GM12891 (cell line): Measurements from ENCODE around the gene EYS.
A peak's percentile ranks its signal among the peaks of the same experiment; 100 is the strongest.

Experiments
- DNase-seq: peaks from one replicate; pipeline ENCODE4 v3.0.0; 2011; ENCODE audit warnings: low spot score; ENCODE audit not compliant: insufficient read length
- FAIRE-seq: peaks from 2 replicates; lab custom pipeline; 2011; peaks lifted over from hg19 to GRCh38; lab: Jason Lieb, UNC
- PAX5 ChIP-seq: IDR thresholded peaks from 2 replicates; pipeline ENCODE4 v1.6.1; 2011; ENCODE audit warnings: low read length, moderate library complexity, mild to moderate bottlenecking; ENCODE audit not compliant: insufficient read depth, severe bottlenecking
- POLR2A ChIP-seq: IDR thresholded peaks from 2 replicates; pipeline ENCODE4 v1.6.1; 2011; ENCODE audit warnings: low read depth, low read length, control low read depth
- POLR2AphosphoS5 ChIP-seq: IDR thresholded peaks from 2 replicates; pipeline ENCODE4 v1.6.1; 2011; ENCODE audit warnings: low read depth, low read length, control low read depth
- POU2F2 ChIP-seq: IDR thresholded peaks from 2 replicates; pipeline ENCODE4 v1.6.1; 2011; ENCODE audit warnings: low read depth, mild to moderate bottlenecking, control low read depth, low read length, moderate library complexity
- SPI1 ChIP-seq: IDR thresholded peaks from 2 replicates; pipeline ENCODE4 v1.6.1; 2011; ENCODE audit warnings: low read depth, low read length, control low read depth
- TAF1 ChIP-seq: IDR thresholded peaks from 2 replicates; pipeline ENCODE4 v1.6.1; 2011; ENCODE audit warnings: low read depth, low read length, control low read depth

The EYS gene

DNA sequence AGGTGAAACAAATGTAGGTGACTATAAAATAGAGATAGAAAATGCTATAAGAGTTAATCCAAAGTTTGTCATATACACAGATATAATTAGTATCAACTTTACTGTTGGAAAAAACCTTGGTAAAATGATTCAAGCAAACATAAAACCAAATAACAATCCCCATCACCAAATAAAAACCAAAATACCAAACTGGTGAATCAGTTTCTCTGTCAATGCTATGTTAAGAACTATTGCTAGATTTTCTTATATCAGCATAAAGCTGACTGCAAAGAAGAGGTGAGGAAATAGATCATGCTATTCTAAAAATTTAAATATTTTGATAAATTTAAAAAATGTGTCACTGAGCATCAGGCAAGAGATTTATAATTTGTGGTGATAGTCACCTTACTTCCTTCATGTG is 1413.0 kb downstream of the EYS start:
- TF ChIP-seq POLR2A (no peak), POU2F2 (no peak), TAF1 (no peak), POLR2AphosphoS5 (no peak), SPI1 (no peak), PAX5 (no peak)
- FAIRE-seq (no peak), DNase-seq (no peak)

DNA sequence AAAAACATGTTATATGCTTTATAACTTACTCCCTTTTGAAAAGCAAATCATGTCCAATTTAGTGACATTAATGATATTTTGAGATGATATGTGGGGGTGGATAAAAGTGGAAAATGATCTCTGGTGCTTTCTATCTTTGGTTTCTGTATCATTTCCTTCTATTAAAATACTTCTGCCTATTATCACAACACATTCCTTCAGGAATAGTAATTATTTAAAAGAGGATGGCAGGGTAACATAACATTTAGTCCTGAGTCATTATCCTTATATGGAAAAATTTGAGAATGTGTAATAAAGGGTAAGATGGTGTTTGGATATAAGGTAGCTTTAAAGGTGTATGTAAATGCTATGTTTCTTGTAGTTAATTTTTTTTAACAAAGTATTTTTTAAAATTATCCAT is 1413.7 kb downstream of the EYS start:
- DNase-seq, result no peak
- no peak for FAIRE-seq
- TF ChIP-seq PAX5 (no peak), POU2F2 (no peak), POLR2AphosphoS5 (no peak), TAF1 (no peak), SPI1 (no peak), POLR2A (no peak)

DNA sequence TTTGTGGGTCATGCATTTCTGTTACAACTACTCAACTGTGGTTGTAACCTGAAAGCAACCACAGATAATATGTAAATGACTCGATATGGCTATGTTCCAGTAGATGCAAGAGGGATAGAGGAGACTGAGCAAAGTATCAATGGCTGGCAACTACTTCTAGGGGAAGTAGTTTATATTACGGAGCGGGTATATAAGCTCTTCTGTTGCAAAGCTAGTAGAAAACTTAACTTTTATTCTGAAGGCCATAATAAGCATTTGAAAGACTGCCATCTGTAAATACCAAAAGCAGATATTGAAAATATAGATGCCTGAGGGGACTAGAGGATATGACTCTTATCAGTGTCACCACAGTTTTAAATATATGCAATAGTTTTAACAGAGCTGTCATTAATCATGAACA is 1416.2 kb downstream of the EYS start:
- TF ChIP-seq TAF1 (no peak), PAX5 (no peak), POLR2AphosphoS5 (no peak), SPI1 (no peak), POU2F2 (no peak), POLR2A (no peak)
- FAIRE-seq (no peak), DNase-seq (no peak)

DNA sequence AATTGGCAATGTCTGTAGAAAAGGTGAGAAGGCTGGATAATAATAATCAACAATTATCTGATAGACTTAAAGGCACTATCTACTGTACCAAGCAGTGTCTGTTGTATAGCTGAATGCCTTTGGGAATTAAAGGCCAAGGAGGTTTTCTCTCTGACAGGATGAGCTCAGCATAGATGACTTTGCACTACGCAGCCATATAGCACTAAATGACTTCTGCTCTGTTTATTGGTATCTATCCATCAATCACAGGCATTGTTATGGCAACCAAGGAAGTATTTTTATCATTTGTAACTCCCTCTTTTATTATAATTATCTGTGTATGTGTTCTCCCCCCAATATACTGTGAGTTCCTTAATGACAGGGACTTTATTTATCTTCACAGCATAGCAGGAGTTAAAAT is 1417.1 kb downstream of the EYS start:
- FAIRE-seq, result no peak
- no peak for DNase-seq
- TF ChIP-seq PAX5 (no peak), POU2F2 (no peak), SPI1 (no peak), POLR2A (no peak), TAF1 (no peak), POLR2AphosphoS5 (no peak)

DNA sequence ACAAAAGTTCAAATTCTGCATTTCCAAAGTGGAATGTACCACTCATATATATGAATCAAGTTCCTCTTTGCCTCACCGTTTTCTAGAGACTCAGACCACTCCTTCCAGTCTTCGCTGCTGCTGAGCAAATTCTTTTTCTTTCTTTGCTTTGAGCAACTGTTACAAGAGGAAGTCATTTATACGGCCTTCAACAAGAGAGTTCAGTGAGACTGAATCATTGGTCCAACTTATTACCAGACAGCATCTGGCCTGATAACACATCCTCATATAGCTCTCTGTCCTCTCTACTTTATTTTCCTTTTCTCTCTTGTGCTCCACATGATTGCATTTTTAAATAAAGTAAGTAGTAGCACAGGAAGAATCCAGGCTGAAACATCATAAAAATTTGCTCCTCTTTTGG is 1418.7 kb downstream of the EYS start:
- no peak for DNase-seq
- no peak for FAIRE-seq
- no peak for TF ChIP-seq SPI1
- no peak for TF ChIP-seq POU2F2
- no peak for TF ChIP-seq TAF1
- TF ChIP-seq PAX5, result no peak
- no peak for TF ChIP-seq POLR2A
- TF ChIP-seq POLR2AphosphoS5, result no peak

DNA sequence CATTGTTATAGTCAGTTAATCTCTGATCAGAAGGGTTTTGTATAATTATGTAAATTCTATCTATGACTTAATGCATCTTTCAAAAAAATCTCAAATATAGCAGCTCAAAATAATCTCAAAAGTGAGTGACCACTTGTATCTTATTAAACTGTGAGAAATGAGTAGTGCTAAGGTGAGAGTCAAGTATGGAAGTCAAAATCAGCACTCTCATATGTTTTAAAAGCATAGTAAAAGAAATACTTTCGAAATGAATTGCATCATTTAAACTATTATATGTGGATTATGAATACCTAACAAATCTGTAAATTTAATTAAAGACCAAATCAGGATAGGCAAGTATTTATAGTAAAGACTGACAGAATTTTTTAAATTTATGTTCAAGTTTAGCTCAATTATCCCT is 1425.9 kb downstream of the EYS start:
- no peak for TF ChIP-seq PAX5
- FAIRE-seq (no peak), DNase-seq (no peak)

DNA sequence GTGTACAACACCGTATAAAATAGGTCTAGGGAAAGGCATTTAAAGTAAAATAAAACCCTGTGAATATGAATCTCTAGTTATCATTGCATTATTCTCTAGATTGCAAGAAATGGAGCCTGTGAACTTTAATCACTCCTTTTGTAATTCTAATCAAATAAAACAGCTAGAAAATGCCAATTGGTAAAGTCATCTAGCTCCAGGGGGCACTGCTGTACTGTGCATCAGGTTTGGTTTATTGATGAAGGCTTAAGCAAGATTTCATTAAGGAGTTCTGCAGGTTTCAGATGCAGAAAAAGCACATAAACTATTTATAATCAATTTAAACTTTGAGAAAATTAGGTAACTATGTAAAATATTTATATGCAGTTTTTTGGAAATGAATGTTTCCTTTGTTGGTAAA is 1426.5 kb downstream of the EYS start:
- TF ChIP-seq POLR2AphosphoS5, result no peak
- FAIRE-seq (no peak), DNase-seq (no peak)

DNA sequence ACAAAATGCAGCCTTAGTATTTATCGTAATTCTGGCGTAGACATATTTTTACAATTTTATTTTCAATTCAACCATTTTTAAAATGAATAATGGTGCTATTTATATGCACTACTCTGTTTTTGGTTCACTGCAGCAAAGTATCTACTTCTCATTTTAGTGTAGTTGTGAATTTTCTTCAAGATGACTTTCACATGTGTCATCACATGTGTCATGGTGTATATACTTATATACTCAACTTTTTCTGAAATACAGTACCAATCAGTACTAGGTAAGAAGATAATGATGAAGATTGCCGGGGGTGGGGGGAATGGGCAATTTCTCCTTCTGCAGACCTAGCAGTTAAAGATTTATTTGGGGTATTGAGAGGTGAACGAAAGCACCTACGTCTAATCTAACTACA is 1436.9 kb downstream of the EYS start:
- DNase-seq (no peak), FAIRE-seq (no peak)
- TF ChIP-seq POLR2AphosphoS5, result no peak
- TF ChIP-seq TAF1, result no peak
- TF ChIP-seq POLR2A, result no peak
- no peak for TF ChIP-seq PAX5
- TF ChIP-seq POU2F2, result no peak
- TF ChIP-seq SPI1, result no peak

DNA sequence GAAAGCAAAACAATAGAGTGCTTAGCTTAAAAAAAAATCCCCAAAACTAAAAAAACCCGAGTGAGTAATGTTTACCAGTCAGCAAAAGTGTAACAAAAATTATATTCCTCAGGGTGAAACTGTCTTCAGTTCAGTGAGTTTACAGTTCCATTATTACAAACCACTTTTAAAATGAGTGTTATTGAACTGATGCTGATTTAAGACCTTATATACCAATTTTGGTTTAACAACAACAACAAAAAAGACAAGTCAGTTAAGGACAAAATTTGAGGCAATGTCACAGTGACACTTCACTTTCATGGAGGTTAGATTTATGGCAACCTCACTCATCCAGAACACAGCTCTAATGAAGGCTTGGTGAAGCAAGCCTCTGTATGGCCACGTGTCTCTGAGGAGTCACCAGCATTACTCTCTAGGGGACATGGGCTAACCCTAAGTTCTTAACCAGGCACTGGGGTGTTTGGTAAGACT is 1440.6 kb downstream of the EYS start:
- TF ChIP-seq PAX5 (peak; percentile 89), POLR2A (no peak)
- FAIRE-seq (peak; percentile 82), DNase-seq (no peak)

DNA sequence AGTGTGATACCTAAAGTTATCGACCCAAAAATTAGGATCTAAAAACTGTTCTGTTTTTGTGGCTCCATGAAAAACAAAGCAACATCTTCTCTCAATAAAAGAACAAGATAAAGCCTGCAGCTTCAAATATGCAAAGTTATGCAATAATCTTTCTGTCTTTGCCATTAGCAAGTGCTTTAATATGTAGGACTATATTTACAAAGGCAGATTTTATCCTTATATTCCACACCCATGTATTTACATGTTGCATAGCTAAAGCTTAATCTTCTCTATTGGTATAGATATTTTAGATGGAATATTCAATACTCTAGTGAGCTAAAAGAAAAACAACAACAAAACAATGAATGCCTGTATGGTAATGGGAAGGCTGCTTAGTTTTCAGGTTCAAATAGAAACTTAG is 1443.2 kb downstream of the EYS start:
- FAIRE-seq, result no peak

DNA sequence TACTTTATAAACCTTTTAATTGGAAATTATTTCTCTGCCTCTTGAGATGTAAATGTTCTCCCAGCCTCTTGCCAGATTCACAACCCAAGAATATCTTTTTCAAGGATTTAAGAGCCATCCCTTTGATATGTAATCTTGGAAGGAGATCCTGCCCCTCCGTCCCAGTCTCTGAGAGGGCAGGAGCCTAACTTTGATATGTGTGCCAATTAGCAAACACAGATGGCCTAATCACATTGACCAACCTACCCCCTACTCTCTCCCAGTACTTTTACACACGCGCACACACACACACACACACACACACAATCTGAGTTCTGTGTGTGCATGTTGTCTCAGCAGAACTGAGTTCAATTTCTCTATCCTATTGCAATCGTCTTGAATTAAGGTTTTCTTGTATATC is 1447.7 kb downstream of the EYS start:
- DNase-seq (no peak), FAIRE-seq (no peak)
- TF ChIP-seq POLR2A, result no peak
- TF ChIP-seq TAF1, result no peak
- TF ChIP-seq POLR2AphosphoS5, result no peak
- TF ChIP-seq POU2F2, result no peak
- no peak for TF ChIP-seq SPI1
- TF ChIP-seq PAX5, result no peak

More for the DNA sequence above, 1443.2 kb downstream of the EYS start:
- no peak for TF ChIP-seq PAX5
- DNase-seq, result no peak
